EL (cell line): Measurements from ENCODE around the gene IGFBP2.

Experiments
- DNase-seq: peaks from one replicate; pipeline ENCODE4 v3.0.0-alpha.2; 2016

Gene IGFBP2

GRCh38 chr2:216644842-216645635, 11.8 kb downstream of the IGFBP2 start:
- no peak for DNase-seq

GRCh38 chr2:216645636-216645950, 12.4 kb downstream of the IGFBP2 start:
- no peak for DNase-seq

- no peak for DNase-seq
Measured at GRCh38 chr2:216646116-216646515, 12.9 kb downstream of the IGFBP2 start.

- peak; percentile 78 for DNase-seq
Measured at GRCh38 chr2:216648105-216648504, 14.9 kb downstream of the IGFBP2 start.

GRCh38 chr2:216649574-216649973, 16.4 kb downstream of the IGFBP2 start:
- DNase-seq = no peak

GRCh38 chr2:216650626-216651257, 17.5 kb downstream of the IGFBP2 start:
- DNase-seq = no peak

- DNase-seq = no peak
Measured at GRCh38 chr2:216651351-216651881, 18.2 kb downstream of the IGFBP2 start.

GRCh38 chr2:216652566-216652965, 19.3 kb downstream of the IGFBP2 start:
- DNase-seq = no peak

- DNase-seq = no peak
Measured at GRCh38 chr2:216653093-216653799, 20.0 kb downstream of the IGFBP2 start.

- peak; percentile 41 for DNase-seq
Measured at GRCh38 chr2:216653931-216654365, 20.7 kb downstream of the IGFBP2 start.

- no peak for DNase-seq
Measured at GRCh38 chr2:216654528-216655052, 21.4 kb downstream of the IGFBP2 start.

- no peak for DNase-seq
Measured at GRCh38 chr2:216657086-216657855, 24.1 kb downstream of the IGFBP2 start.

GRCh38 chr2:216657980-216658379, 24.8 kb downstream of the IGFBP2 start:
- DNase-seq = no peak

- no peak for DNase-seq
Measured at GRCh38 chr2:216658757-216659156, 25.5 kb downstream of the IGFBP2 start.

GRCh38 chr2:216659276-216659675, 26.1 kb downstream of the IGFBP2 start:
- no peak for DNase-seq

GRCh38 chr2:216660496-216660895, 27.3 kb downstream of the IGFBP2 start:
- DNase-seq = no peak

- DNase-seq = no peak
Measured at GRCh38 chr2:216661051-216661450, 27.8 kb downstream of the IGFBP2 start.

- no peak for DNase-seq
Measured at GRCh38 chr2:216661639-216662375, 28.6 kb downstream of the IGFBP2 start.

GRCh38 chr2:216663106-216663505, 29.9 kb downstream of the IGFBP2 start:
- DNase-seq = no peak

GRCh38 chr2:216663846-216664245, 30.6 kb downstream of the IGFBP2 start:
- DNase-seq = no peak

GRCh38 chr2:216664593-216665034, 31.4 kb downstream of the IGFBP2 start:
- DNase-seq = no peak

- no peak for DNase-seq
Measured at GRCh38 chr2:216665242-216665641, 32.0 kb downstream of the IGFBP2 start.
